ENCODE results near the gene MIA3.

GRCh38 chr1:222600281-222600680, 17.6 kb upstream of the MIA3 start:
- TF ChIP-seq EP300 (IDR thresholded peaks at IDR 0.05; ENCODE audit: low read length) (no peak), ELK1 (CRISPR knock-in tag; IDR thresholded peaks at IDR 0.05) (no peak), ARNT (IDR thresholded peaks at IDR 0.05) (no peak), CREB1 (IDR thresholded peaks at IDR 0.05) (no peak), CREB1 (CRISPR knock-in tag; IDR thresholded peaks at IDR 0.05) (no peak), RCOR1 (IDR thresholded peaks at IDR 0.05; ENCODE audit: borderline replicate concordance in 1 of 2, low read depth in 2 of 2, low read length in 2 of 2) (no peak), RREB1 (CRISPR knock-in tag; IDR thresholded peaks at IDR 0.05) (no peak), CTCF (IDR thresholded peaks at IDR 0.05 in 2 of 3, conservative IDR thresholded peaks at IDR 0.05 in 1 of 3; ENCODE audit: insufficient read depth in 2 of 3, low read depth in 1 of 3, low read length in 3 of 3) (no peak), USF2 (CRISPR knock-in tag; IDR thresholded peaks at IDR 0.05) (no peak), CEBPZ (IDR thresholded peaks at IDR 0.05; ENCODE audit: borderline replicate concordance, low read depth, low read length) (no peak), CEBPB (tag; IDR thresholded peaks at IDR 0.05) (no peak), ZNF764 (CRISPR knock-in tag; IDR thresholded peaks at IDR 0.05; ENCODE audit: low read depth) (no peak), ZNF143 (CRISPR knock-in tag; IDR thresholded peaks at IDR 0.05) (no peak)
